Measurements from ENCODE around the gene HOXA11.

DNA sequence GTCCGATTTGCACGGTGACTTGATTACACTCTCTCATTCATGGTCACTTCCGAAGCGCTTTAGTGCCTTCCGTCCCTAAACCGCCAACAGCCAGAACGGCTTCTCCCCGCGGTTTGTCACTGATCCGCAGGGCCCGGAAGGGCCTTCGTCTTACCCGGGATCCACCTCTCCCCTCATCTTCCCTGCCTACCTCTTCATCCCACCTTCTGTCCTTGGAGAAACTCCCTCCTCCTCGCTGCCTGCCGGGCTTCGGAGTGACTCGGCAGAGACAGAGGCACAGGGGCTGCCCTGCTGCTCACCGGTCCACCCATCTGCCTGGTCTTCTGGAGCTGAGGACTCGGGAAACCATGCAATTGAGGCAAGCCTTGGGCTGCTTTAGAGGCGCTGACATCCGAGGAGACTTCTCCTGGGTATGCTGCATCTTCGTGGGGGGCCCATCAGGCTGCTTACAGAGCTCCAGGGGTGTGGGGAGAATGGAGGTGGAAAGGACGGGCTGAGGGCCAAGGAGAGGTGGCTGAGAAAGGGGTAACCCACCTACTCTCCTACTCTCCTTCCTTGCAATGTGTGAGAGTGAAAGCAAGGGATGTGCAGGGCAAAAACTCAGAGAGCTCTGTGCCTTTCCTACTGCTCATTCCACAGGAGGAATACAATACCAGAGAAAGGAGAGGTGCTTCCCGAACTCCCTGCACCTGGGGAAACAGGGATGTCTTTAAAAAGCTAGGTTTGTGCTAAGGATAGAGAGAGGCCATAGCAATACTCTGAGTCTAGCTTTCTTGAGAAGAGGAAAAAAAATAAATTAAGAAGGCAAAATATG, 1.0 kb upstream of the HOXA11 start:
- TF ChIP-seq ZNF24 (IDR thresholded peaks at IDR 0.05), result no peak
- no peak for TF ChIP-seq CHD2 (IDR thresholded peaks at IDR 0.05; ENCODE audit: borderline replicate concordance, low read depth, low read length)
- no peak for TF ChIP-seq FOS (IDR thresholded peaks at IDR 0.05; ENCODE audit: borderline replicate concordance, extremely low read depth, insufficient read length)
- TF ChIP-seq, protein P1, sequence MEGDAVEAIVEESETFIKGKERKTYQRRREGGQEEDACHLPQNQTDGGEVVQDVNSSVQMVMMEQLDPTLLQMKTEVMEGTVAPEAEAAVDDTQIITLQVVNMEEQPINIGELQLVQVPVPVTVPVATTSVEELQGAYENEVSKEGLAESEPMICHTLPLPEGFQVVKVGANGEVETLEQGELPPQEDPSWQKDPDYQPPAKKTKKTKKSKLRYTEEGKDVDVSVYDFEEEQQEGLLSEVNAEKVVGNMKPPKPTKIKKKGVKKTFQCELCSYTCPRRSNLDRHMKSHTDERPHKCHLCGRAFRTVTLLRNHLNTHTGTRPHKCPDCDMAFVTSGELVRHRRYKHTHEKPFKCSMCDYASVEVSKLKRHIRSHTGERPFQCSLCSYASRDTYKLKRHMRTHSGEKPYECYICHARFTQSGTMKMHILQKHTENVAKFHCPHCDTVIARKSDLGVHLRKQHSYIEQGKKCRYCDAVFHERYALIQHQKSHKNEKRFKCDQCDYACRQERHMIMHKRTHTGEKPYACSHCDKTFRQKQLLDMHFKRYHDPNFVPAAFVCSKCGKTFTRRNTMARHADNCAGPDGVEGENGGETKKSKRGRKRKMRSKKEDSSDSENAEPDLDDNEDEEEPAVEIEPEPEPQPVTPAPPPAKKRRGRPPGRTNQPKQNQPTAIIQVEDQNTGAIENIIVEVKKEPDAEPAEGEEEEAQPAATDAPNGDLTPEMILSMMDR (IDR thresholded peaks at IDR 0.05 in 2 of 3, conservative IDR thresholded peaks at IDR 0.05 in 1 of 3; ENCODE audit: control insufficient read depth in 2 of 3, extremely low read depth in 1 of 3, insufficient read depth in 1 of 3, low read depth in 3 of 3, low read length in 3 of 3), result no peak
- TF ChIP-seq, protein P2, sequence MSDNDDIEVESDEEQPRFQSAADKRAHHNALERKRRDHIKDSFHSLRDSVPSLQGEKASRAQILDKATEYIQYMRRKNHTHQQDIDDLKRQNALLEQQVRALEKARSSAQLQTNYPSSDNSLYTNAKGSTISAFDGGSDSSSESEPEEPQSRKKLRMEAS (IDR thresholded peaks at IDR 0.05; ENCODE audit: low read depth, low read length), result no peak
- TF ChIP-seq STAT1 (conservative IDR thresholded peaks at IDR 0.05), result no peak
